Mucosa of descending colon (tissue), 3 donors: Measurements from ENCODE around the gene ANO7. TPM values are rescaled to one million over a fixed set of nuclear protein-coding genes. Genes with fewer than 3 reads are reported as not detected.

ENCODE experiments used
- ATAC-seq: fragments of 200-7000 bp; cut with Tn5 transposase; one replicate; pipeline ENCODE4 v1.9.1; 2020; ENCODE audit warnings: mild to moderate bottlenecking, moderate library complexity
- DNase-seq, 3 donors: peaks; one replicate each; pipeline ENCODE4 v3.0.0-alpha.2; 2020
- H3K36me3 ChIP-seq: fragments of 200-600 bp; one replicate; pipeline ENCODE4 v1.8.0; 2021; ENCODE audit warnings: low read depth, mild to moderate bottlenecking
- H3K4me1 ChIP-seq: fragments of 200-600 bp; one replicate; pipeline ENCODE4 v1.8.0; 2021; ENCODE audit warnings: low read depth, mild to moderate bottlenecking
- H3K4me3 ChIP-seq: fragments of 200-600 bp; one replicate; pipeline ENCODE4 v1.8.0; 2021; ENCODE audit warnings: mild to moderate bottlenecking
- H3K9me3 ChIP-seq: fragments of 200-600 bp; one replicate; pipeline ENCODE4 v1.8.0; 2021; ENCODE audit warnings: mild to moderate bottlenecking
- CTCF ChIP-seq: fragments of 200-600 bp; IDR thresholded peaks from one replicate; pipeline ENCODE4 v1.8.0; 2022; ENCODE audit warnings: antibody characterized with exemption, mild to moderate bottlenecking
- intact Hi-C, 2 donors: fragments of 100-400 bp; cut with DNase I in 1 of 2; cut with micrococcal nuclease in 1 of 2; formaldehyde crosslinking; loops; one replicate each; pipeline versions ENCODE4 v1.11.0 to v1.11.1; 2022; cut with DNase I, micrococcal nuclease
- total RNA-seq, 3 donors: library from RNA; stranded (reverse); fragmentation: NEBNext Ultra II Directional in 2 of 3; extraction: Animal tissue kit (Norgen Biotek cat#: 25700) in 2 of 3; gene quantifications; one replicate each; pipeline versions ENCODE4 v1.2.1 to v1.2.4, GENCODE V29; 2021 to 2023
- donor health status: DM: no; HTN: no; CAD: no; lungs with moderate emphysema.
- donor health status: DM: no; HTN: no; CAD: no.
- donor health status: DM: no; HTN: yes; CAD: no.

ANO7 gene
- total RNA-seq, 3 donors from 2014 or later, result 33.9 to 106 (median 83.5) TPM

- Histone ChIP-seq H3K9me3 (no peaks in the 10 kb centered on the region), H3K4me3 (no peak overlapping the region), H3K4me1 (peaks cover 11% of the 10 kb centered on the region), H3K36me3 (no peaks in the 10 kb centered on the region)
- DNase-seq (no peak), ATAC-seq (no peak)
- TF ChIP-seq CTCF, result no peak
- intact Hi-C loops, result no loop called here
Measured at GRCh38 chr2:241187101-241187917, 1.2 kb upstream of the ANO7 start.

GRCh38 chr2:241187918-241188234 lies 601 bp upstream of the ANO7 start:
- intact Hi-C loops, result no loop called here
- Histone ChIP-seq H3K36me3 (no peaks in the 10 kb centered on the region), H3K4me1 (peaks cover 11% of the 10 kb centered on the region), H3K4me3 (no peak overlapping the region), H3K9me3 (no peaks in the 10 kb centered on the region)
- no peak for TF ChIP-seq CTCF
- no peak for DNase-seq
- ATAC-seq, result no peak

DNA sequence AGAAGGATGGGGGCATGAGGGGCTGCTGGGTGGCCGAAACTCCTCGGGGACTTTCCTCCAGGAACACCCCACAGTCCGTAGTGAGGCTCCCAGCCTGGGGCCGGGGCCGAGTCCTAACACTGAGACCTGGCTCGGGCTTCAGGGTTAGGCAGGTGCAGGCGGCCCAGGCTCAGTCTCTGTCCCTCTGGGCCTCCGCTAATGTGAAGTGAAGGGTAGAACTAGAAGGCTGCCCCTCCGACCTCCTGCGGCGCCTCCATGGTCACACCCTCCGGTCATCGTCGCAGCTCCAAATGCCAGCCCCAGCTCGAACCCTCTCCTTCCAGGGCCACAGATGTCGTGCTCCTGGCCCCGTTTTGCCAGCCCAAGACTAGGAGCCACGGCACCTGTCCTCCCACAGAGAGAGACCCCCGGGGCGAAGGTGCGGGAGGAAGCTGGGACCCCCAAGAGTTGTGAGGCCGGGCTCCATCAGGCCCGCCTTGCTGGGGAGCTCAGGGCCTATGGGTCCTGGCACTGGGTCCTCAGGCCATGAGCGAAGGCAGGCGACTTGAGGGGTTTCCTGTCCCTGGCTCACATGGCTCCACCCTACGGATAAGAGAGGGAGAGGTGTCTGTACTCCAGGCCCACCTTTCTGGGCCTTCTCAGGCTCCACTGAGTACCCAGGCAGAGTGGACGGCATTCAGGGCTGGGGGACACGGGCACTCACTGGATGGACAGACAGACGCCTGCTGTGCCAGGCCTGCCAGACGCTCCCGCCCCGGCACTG lies 797 bp downstream of the ANO7 start:
- TF ChIP-seq CTCF, result no peak
- ATAC-seq, result no peak
- no peaks in the 10 kb centered on the region for H3K9me3 ChIP-seq
- intact Hi-C loops, result no loop called here
- no peak overlapping the region for H3K4me3 ChIP-seq
- H3K36me3 ChIP-seq, result no peaks in the 10 kb centered on the region
- DNase-seq, result no peak
- peaks cover 11% of the 10 kb centered on the region for H3K4me1 ChIP-seq

DNA sequence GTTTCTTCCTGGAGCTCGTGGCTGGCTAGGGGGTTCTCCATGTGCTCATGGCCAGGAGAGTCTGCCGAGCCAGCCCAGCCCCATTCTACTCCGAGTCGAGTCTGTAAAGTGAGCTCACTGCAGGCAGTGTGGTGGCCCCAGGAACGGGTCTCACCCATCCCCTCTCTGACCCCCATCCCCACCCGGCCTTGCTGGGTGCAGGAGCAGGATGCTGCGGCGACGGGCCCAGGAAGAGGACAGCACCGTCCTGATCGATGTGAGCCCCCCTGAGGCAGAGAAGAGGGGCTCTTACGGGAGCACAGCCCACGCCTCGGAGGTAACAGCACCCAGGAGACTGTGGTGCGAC lies 1.4 kb downstream of the ANO7 start:
- ATAC-seq (no peak), DNase-seq (no peak)
- peaks cover 11% of the 10 kb centered on the region for H3K4me1 ChIP-seq
- no peak overlapping the region for H3K4me3 ChIP-seq
- no peak for TF ChIP-seq CTCF
- no peaks in the 10 kb centered on the region for H3K36me3 ChIP-seq
- intact Hi-C loops, result no loop called here
- H3K9me3 ChIP-seq, result no peaks in the 10 kb centered on the region

DNA sequence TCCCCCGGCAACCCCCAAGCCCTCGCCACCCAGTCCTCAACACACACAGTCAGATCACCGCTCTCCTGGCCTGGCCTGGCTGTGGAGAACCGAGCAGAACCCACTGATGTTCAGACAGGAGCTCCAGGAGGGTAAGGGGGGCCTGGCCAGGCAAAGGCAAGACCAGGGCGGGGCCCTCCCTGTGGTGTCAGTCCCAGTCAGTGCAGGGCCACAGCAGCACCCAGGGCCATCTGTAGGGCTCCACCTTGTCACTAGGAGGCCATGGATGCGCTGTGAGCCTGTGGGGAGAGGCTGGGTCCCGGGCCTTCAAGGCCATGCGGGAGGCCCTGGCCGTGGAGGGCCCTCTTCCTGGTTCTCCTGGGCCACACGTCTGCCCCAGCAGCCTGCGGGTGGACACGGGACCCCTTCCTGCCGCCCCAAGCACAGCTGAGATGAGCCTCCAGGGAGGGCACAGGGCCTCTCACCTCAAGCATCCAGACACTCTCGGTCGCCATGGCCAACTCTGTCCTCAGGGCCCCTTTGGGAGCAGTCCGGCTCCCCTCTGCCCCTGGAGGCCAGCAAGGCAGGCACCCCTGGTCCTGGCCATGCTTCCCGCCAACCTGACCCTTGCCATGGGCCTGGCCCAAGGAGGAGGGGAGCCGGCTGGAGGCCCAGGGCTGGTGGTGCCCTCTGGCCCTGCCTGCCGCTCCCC lies 2.0 kb downstream of the ANO7 start:
- peak; percentile 48 for ATAC-seq
- no peak for DNase-seq
- Histone ChIP-seq H3K4me1 (peaks cover 11% of the 10 kb centered on the region), H3K36me3 (no peaks in the 10 kb centered on the region), H3K9me3 (no peaks in the 10 kb centered on the region), H3K4me3 (no peak overlapping the region)
- intact Hi-C loops, result no loop called here
- no peak for TF ChIP-seq CTCF
